SK-N-SH (cell line): Measurements from ENCODE around the gene ST7L. TPM values are rescaled to one million over a fixed set of nuclear protein-coding genes. Genes with fewer than 3 reads are reported as not detected.

Source experiments
- polyA plus RNA-seq, 3 experiments: library from polyadenylated mRNA; depleted of rRNA; stranded (reverse); fragments of >200 nt; gene quantifications; 2 replicates each; pipeline ENCODE4 v1.2.3, GENCODE V29; 2012
- small RNA-seq, 7 experiments: library from RNA; depleted of rRNA; stranded (forward); fragments of <200 nt; gene quantifications; one replicate each; pipeline ENCODE3, GENCODE V24; 2012

Gene ST7L
- polyA plus RNA-seq, 1 of the 3 experiments (the other 2 are of a cell fraction): 17.9 TPM

Small RNAs within 50 kb of the gene (small RNA-seq; reads per million reads assigned to genes)
- 0 to 1.1 (median 0) reads per million in 7 experiments for gene RNU7-70P

Other genes starting within 250 kb of the ST7L start
- gene CTTNBP2NL, start 222.9 kb downstream of the ST7L start, polyA plus RNA-seq (2012; rRNA removed): 4.9 and 7.5 TPM in 2 replicates
- gene WNT2B, start 110.2 kb downstream of the ST7L start, polyA plus RNA-seq (2012; rRNA removed): 3.4 and 4.3 TPM in 2 replicates
- gene CAPZA1, start 691 bp upstream of the ST7L start, polyA plus RNA-seq (2012; rRNA removed): 50.8 and 71.8 TPM in 2 replicates
- gene MOV10, start 55.5 kb upstream of the ST7L start, polyA plus RNA-seq (2012; rRNA removed): 81.0 and 87.4 TPM in 2 replicates
- 961 and 1,028 TPM in 2 replicates for gene RHOC, start 88.0 kb upstream of the ST7L start, polyA plus RNA-seq (2012; rRNA removed)
- gene PPM1J, start 96.2 kb upstream of the ST7L start, polyA plus RNA-seq (2012; rRNA removed): 5.3 and 6.7 TPM in 2 replicates